ENCODE results near the gene YAE1.

YAE1 gene

GRCh38 chr7:39606941-39607340 lies 40.7 kb downstream of the YAE1 start:
- DNase-seq (ENCODE audit: extremely low read depth in 1 of 2, low read depth in 1 of 2), result no peak

GRCh38 chr7:39607865-39608264 lies 41.7 kb downstream of the YAE1 start:
- DNase-seq (ENCODE audit: extremely low read depth in 1 of 2, low read depth in 1 of 2), result no peak

- no peak for DNase-seq (ENCODE audit: extremely low read depth in 1 of 2, low read depth in 1 of 2)
These were observed 42.1 kb downstream of the YAE1 start for GRCh38 chr7:39608278-39608677.

GRCh38 chr7:39609113-39609934 lies 43.1 kb downstream of the YAE1 start:
- no peak for DNase-seq (ENCODE audit: extremely low read depth in 1 of 2, low read depth in 1 of 2)

DNA sequence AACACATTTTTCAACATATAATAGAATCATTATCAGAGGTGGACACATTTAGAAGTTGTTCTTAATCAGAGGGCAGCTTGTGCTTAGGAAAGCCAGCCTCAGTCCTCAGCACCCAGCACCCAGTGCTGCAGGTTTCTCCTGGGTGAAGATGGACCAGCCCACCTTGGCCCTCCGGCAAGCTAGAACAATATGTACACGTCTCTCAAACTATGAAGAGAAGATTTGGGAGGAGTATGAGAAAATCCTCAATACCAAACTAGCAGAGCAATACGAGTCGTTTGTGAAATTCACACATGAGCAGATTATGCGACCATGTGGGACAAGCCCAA lies 43.7 kb downstream of the YAE1 start:
- DNase-seq (ENCODE audit: extremely low read depth in 1 of 2, low read depth in 1 of 2), result no peak

DNA sequence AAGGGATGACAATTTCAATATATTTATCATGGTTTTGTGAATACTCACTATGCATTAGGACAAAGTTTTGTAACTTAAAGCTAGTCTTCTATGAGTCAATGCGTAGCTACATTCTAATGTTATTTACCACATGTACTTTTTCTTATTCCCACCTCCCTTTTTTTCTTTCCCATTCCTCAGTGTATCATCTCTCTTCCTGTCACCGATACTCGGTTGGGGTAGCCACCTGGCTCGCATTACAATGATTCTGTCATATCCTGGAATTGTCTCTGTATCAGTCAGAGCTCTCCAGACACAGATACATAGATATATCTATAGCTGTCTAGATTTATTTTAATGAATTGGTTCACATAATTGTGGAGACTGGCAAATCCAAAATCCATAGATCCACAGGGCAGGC lies 47.4 kb downstream of the YAE1 start:
- DNase-seq (ENCODE audit: extremely low read depth in 1 of 2, low read depth in 1 of 2), result no peak

DNA sequence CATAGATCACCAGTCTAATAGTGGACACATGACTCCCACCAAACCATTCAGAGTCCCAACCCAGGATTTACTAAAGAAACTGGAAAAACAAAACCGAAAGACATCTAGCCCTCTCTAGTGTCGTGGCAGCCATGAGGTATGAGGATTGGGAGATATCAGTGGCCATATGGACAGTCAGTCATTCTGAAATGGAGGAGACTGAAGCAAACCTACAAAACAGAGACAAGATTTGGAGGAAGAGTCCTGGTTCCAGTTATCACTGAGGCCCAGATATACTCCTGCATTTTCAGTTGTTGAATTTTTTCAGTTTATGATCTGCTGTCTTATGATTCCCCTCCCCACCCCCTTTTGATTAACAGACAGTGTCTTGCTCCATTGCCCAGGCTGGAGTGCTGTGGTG lies 48.1 kb downstream of the YAE1 start:
- no peak for DNase-seq (ENCODE audit: extremely low read depth in 1 of 2, low read depth in 1 of 2)

DNA sequence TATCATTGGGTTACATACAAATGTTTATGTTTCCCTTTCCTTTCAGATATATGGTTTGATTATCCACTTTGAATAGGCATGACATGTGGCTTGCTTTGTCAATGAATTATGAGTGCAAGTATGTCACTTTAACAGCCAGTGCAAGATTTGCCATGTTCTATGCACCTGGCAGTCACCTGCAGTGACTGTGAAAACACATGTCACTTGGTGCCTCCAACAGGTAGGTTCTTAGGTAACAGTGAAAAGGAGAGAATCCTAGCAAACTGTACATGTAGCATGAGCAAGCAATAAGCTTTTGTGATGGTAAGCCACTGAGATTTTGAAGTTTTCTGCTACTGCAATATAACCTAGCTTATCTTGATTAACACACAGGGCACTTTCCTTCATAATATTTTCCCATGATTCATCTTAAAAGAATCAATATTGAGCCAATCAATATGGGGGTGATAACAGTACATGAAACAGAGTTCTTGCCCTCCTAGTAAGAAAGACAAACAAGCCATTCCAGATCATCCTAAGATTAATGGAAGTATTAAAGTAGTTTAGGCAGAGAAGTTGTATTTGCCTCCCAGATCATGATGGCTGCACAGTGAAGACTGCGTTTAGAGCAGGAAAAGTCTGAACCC lies 49.3 kb downstream of the YAE1 start:
- no peak for DNase-seq (ENCODE audit: extremely low read depth in 1 of 2, low read depth in 1 of 2)

DNA sequence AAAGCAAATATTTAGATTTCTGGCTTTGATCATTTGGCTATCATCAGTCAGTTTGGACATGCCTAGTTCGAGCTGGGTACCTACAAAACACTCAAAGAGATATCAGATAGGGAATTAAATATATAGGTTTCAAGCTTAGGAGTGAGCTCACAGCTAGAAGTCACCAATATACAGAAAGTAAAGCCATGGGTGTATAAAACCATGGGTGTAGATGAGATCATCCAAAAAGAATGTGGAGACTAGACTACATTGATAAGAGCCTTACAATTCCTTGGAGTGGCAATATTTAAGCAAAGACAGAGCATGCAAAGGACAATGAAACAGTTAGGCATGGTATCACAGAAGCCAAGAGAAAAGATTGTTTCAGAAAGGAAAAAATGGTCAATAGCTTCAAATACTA lies 49.9 kb downstream of the YAE1 start:
- no peak for DNase-seq (ENCODE audit: extremely low read depth in 1 of 2, low read depth in 1 of 2)

- DNase-seq (ENCODE audit: extremely low read depth in 1 of 2, low read depth in 1 of 2), result no peak
These were observed 50.8 kb downstream of the YAE1 start for GRCh38 chr7:39617005-39617404.

DNA sequence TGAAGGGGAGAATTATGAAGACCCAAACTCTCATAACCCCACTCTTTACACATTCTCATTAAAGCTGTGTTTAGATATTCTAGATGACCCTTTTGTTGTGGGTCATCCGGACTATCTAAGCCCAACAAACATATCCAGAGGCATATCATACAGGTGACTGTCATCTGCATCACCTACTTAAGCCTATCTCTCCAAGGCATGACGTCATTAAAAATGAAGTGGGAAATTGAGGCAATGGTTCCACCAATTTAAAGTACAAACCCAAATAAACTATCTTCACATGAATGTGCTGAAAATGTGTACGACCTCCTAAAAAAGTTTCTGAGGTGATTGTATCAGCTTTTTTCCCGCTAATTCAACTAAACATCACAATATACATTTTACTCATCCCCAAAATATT lies 52.7 kb downstream of the YAE1 start:
- DNase-seq (ENCODE audit: extremely low read depth in 1 of 2, low read depth in 1 of 2), result no peak

- no peak for DNase-seq (ENCODE audit: extremely low read depth in 1 of 2, low read depth in 1 of 2)
These were observed 54.3 kb downstream of the YAE1 start for GRCh38 chr7:39620486-39620885.

DNA sequence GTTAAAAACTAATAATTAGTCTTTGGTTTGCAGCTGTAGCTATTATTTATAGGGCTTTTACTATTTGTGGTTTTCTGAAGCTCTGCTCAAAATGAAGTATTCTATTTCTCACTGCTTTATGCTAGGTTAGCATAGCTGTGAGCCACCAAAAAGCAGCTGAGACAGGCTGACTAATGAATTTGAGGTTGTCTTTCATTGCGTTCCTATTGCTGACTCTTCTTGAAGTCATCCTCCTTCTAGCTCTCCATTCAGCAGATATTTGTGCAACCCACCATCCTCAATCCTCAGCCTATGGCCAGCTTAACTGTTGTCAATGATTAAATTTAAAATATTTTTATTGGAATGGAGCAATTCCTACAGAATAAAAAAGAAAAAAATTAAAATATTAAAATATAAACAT lies 55.1 kb downstream of the YAE1 start:
- DNase-seq (ENCODE audit: extremely low read depth in 1 of 2, low read depth in 1 of 2), result no peak

DNA sequence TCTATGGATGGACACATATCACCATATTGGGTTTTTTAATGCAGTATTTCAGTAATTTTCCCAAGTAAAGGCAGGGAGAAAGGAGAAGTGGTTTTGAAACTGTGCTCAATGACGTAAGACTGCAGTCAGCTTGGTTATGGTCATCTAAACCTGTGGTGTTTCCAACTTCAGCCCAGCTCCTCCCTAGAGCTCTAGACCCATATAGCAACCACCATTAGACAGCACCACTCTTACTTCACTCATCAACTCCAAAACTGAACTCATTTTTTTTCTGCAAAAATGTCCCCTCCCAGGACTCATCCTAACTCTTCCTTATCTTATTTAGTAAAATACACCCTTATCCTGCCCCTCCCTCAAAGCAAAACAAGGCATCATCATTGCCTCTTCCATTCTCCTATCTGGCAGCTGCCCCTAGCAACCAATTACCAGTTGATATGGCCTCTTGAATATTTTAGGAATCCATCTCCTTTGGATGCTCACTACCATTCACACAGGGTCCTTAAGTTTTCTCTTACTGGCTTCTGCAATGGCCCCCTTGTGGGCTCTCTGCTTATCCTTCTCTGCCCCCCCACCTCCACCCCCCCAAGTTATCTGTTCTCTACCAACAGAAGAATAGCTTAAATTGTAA lies 55.7 kb downstream of the YAE1 start:
- no peak for DNase-seq (ENCODE audit: extremely low read depth in 1 of 2, low read depth in 1 of 2)

Data from stimulated activated CD8-positive, alpha-beta memory T cell treated with anti-CD3 and anti-CD28 coated beads, Interleukin-7, amount 100 ng/mL, for 48 hours (primary cell).